Activated effector memory CD4-positive, alpha-beta T cell treated with Interleukin-2 at 50 U/mL for 16 hours (primary cell): ENCODE measurements around the gene EFNA5.

Source experiments
- DNase-seq: peaks from one replicate; pipeline ENCODE4 v3.0.0-alpha.2; 2020

EFNA5 gene

GRCh38 chr5:107541400-107541799, 129.3 kb downstream of the EFNA5 start:
- DNase-seq, result no peak

GRCh38 chr5:107539726-107540330, 130.9 kb downstream of the EFNA5 start:
- DNase-seq, result no peak

GRCh38 chr5:107538805-107539445, 131.8 kb downstream of the EFNA5 start:
- DNase-seq, result no peak

GRCh38 chr5:107538331-107538730, 132.4 kb downstream of the EFNA5 start:
- no peak for DNase-seq

- no peak for DNase-seq
Measured at GRCh38 chr5:107535849-107536248, 134.9 kb downstream of the EFNA5 start.

GRCh38 chr5:107533910-107534876, 136.5 kb downstream of the EFNA5 start:
- DNase-seq, result no peak

- no peak for DNase-seq
Measured at GRCh38 chr5:107532916-107533315, 137.8 kb downstream of the EFNA5 start.

- no peak for DNase-seq
Measured at GRCh38 chr5:107532169-107532878, 138.4 kb downstream of the EFNA5 start.

GRCh38 chr5:107531308-107531707, 139.4 kb downstream of the EFNA5 start:
- no peak for DNase-seq

GRCh38 chr5:107529618-107530017, 141.1 kb downstream of the EFNA5 start:
- no peak for DNase-seq

GRCh38 chr5:107526270-107526937, 144.3 kb downstream of the EFNA5 start:
- DNase-seq, result no peak

GRCh38 chr5:107524111-107524510, 146.6 kb downstream of the EFNA5 start:
- no peak for DNase-seq

GRCh38 chr5:107523029-107523680, 147.6 kb downstream of the EFNA5 start:
- no peak for DNase-seq

GRCh38 chr5:107522456-107522855, 148.3 kb downstream of the EFNA5 start:
- DNase-seq, result no peak

- DNase-seq, result no peak
Measured at GRCh38 chr5:107519900-107520354, 150.8 kb downstream of the EFNA5 start.

GRCh38 chr5:107518616-107519015, 152.1 kb downstream of the EFNA5 start:
- DNase-seq, result no peak

GRCh38 chr5:107518190-107518589, 152.5 kb downstream of the EFNA5 start:
- no peak for DNase-seq

GRCh38 chr5:107517185-107518033, 153.3 kb downstream of the EFNA5 start:
- no peak for DNase-seq

- no peak for DNase-seq
Measured at GRCh38 chr5:107516452-107517184, 154.1 kb downstream of the EFNA5 start.

- DNase-seq, result no peak
Measured at GRCh38 chr5:107515521-107516080, 155.1 kb downstream of the EFNA5 start.
